Lung microvascular endothelial cell (primary cell): ENCODE results near the gene ALX1. TPM values are rescaled to one million over a fixed set of nuclear protein-coding genes. Genes with fewer than 3 reads are reported as not detected.

ENCODE experiments used
- DNase-seq, 2 donors: peaks; one replicate each; pipeline versions ENCODE4 v3.0.0 to v3.0.0-alpha.2; 2010; ENCODE audit warnings: low read depth in 2 of 2
- total RNA-seq: library from RNA; depleted of rRNA; stranded (reverse); fragments of >200 nt; gene quantifications from 2 replicates; pipeline ENCODE4 v1.2.1, GENCODE V29; 2014

ALX1 gene
- total RNA-seq, 1 donor from 2014 or later = not detected

DNA sequence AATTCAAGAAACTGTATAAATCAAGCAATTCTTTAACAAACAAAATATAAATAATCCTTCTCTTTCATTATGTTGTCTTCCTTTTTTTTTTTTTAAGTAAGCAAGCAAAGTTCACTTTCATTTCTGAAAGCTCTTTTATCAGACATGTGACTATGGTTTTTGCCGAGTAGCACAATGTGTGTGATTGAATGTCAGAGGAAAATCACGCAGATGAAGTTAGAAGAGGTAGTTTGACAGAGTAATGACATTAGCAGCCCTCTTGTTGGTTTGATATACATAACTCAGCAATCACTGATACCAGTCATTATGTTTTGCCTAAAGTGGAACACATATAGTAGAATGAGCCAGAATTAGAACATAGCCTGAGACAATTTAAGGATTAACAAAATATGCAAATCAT lies 19.0 kb downstream of the ALX1 start:
- no peak for DNase-seq

- DNase-seq = no peak
Observed at GRCh38 chr12:85301051-85301450, 21.0 kb downstream of the ALX1 start.

DNA sequence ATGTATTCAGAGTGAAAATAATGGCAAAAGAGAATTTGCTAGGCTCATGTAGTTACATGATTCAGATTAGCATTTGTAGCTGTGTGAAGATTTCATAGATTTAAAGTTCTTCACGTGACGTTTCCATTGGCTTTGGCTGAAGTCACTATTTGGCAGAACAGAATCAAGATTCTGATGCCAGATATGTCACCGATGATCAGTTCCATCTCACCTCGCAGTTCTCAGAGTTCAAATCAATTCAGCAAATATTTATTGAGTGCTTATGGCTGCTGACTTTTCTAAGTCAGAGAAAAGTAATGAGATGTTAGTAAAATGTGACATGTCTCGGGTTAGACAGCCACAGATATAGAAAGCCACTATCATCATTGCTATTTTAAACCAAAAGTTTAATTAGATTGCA lies 28.4 kb downstream of the ALX1 start:
- DNase-seq = no peak

DNA sequence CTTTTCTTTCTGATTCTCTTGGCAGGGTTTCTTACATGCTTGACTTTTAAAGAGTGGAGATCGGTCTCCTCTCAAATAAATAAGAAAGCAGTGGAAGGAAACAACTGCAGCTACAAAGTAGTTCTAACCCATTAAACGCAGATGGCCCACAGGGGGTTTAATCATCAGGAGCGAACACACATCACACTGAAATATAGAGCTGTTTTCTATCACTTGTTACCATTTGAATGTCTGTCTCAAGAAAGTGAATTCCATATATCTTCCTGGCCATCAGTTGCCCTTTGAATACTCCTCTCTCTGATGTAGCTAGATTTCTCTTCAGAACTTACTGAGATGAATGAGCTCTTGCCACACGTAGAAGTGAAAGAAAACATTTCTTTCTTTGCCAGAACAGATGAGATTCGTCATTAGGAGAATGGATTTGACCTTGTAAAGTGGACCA lies 29.1 kb downstream of the ALX1 start:
- no peak for DNase-seq

GRCh38 chr12:85310025-85310424 lies 30.0 kb downstream of the ALX1 start:
- no peak for DNase-seq

GRCh38 chr12:85310456-85311076 lies 30.5 kb downstream of the ALX1 start:
- DNase-seq = peak; percentile 29 to 48

GRCh38 chr12:85317866-85318636 lies 38.0 kb downstream of the ALX1 start:
- peak in 1 of 2 donors; percentile 19 for DNase-seq

DNA sequence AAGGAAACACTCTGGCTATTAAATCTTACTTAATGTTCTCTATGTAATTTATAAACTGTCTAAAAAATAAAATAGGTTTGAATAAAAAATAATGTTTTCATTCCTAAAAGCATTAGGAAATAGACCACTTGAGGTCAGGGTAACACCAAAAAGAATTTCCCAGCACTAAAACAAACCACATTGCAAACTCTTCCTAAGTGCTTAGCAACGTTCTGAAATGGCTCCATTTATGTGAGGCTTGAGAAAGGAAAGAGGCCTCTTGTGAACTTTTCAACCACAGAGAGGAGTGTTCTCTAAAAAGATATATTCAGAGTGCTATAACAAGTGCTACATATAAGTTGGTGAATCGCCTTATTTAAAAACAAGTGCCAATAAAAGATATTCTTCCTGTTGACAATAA lies 42.7 kb downstream of the ALX1 start:
- DNase-seq = peak in 1 of 2 donors; percentile 46

GRCh38 chr12:85325442-85325841 lies 45.4 kb downstream of the ALX1 start:
- no peak for DNase-seq

- no peak for DNase-seq
Observed at GRCh38 chr12:85329913-85330312, 49.9 kb downstream of the ALX1 start.

DNA sequence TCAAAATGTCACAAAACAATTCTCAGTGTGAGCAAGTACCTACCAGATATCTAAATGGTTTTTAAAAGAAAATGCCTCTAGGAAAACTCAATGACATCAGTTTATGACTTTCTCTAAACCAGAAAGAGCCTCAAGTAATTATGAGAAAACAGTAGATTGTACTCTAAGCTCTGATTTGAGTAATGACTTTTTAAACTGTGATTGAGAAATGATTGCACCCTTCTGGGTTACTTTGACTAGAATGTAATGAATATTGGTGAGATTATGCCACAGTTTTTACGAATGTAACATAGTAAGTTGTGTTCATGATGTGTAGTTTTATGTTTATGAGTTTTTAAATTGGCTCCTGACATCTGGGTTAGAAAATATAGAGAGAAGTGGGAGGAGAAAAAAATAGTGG lies 68.8 kb downstream of the ALX1 start:
- DNase-seq = no peak

GRCh38 chr12:85350356-85350755 lies 70.3 kb downstream of the ALX1 start:
- DNase-seq = no peak

Other genes with a start within 250 kb of the ALX1 start
- under 0.01 and 0.20 TPM in 2 replicates for gene TSPAN19, start 243.9 kb upstream of the ALX1 start, total RNA-seq
- gene LRRIQ1, start 243.9 kb upstream of the ALX1 start, total RNA-seq = under 0.01 TPM in 2 replicates